ENCODE results near the gene AHNAK. TPM values are rescaled to one million over a fixed set of nuclear protein-coding genes. Genes with fewer than 3 reads are reported as not detected.

The AHNAK gene
- total and polyA plus RNA-seq, 3 donors from 2014 or later = 95.8 to 148 (median 137) TPM

- H3K27me3 ChIP-seq = no peaks in the 10 kb centered on the region
- no peaks in the 10 kb centered on the region for H3K4me1 ChIP-seq
- 56 to 67% methylated on average over 7 of the region's 7 CpGs for WGBS, 2 donors
- DNase-seq = peak; percentile 43
- H3K27ac ChIP-seq = peak overlapping the region in 1 of 2 donors; percentile 28
- no peaks in the 10 kb centered on the region for H3K9me3 ChIP-seq
- TF ChIP-seq POLR2A (IDR thresholded peaks at IDR 0.05) = no peak
- TF ChIP-seq CTCF (IDR thresholded peaks at IDR 0.05) = no peak
- intact Hi-C loops (cut with DNase I; ENCODE audit: low total_unique reads) = no loop called here
- no peaks in the 10 kb centered on the region for H3K36me3 ChIP-seq (ENCODE audit: low read depth, missing control alignments)
- no peak overlapping the region for H3K4me3 ChIP-seq
Observed at GRCh38 chr11:62479631-62480201, 66.9 kb downstream of the AHNAK start.

- 88 to 92% methylated on average over 4 to 5 of the region's 5 CpGs for WGBS, 2 donors
- intact Hi-C loops (cut with DNase I; ENCODE audit: low total_unique reads) = no loop called here
- Histone ChIP-seq H3K4me1 (no peaks in the 10 kb centered on the region), H3K4me3 (no peak overlapping the region), H3K27me3 (no peaks in the 10 kb centered on the region), H3K9me3 (no peaks in the 10 kb centered on the region), H3K36me3 (ENCODE audit: low read depth, missing control alignments) (no peaks in the 10 kb centered on the region), H3K27ac (no peak overlapping the region)
- no peak for DNase-seq
- TF ChIP-seq CTCF (IDR thresholded peaks at IDR 0.05) (no peak), POLR2A (IDR thresholded peaks at IDR 0.05) (no peak)
Observed at GRCh38 chr11:62477927-62478326, 68.7 kb downstream of the AHNAK start.

- intact Hi-C loops (cut with DNase I; ENCODE audit: low total_unique reads) = no loop called here
- TF ChIP-seq POLR2A (IDR thresholded peaks at IDR 0.05) = no peak
- TF ChIP-seq CTCF (IDR thresholded peaks at IDR 0.05) = no peak
- DNase-seq = no peak
Observed at GRCh38 chr11:62472063-62472884, 74.3 kb downstream of the AHNAK start.

GRCh38 chr11:62471603-62472002 lies 75.0 kb downstream of the AHNAK start:
- 92 to 93% methylated on average over 7 of the region's 7 CpGs for WGBS, 2 donors
- DNase-seq = no peak
- H3K27ac ChIP-seq = no peak overlapping the region
- no peak overlapping the region for H3K4me3 ChIP-seq
- no peaks in the 10 kb centered on the region for H3K36me3 ChIP-seq (ENCODE audit: low read depth, missing control alignments)
- no peaks in the 10 kb centered on the region for H3K27me3 ChIP-seq
- no peaks in the 10 kb centered on the region for H3K9me3 ChIP-seq
- intact Hi-C loops (cut with DNase I; ENCODE audit: low total_unique reads) = no loop called here
- TF ChIP-seq POLR2A (IDR thresholded peaks at IDR 0.05) = no peak
- TF ChIP-seq CTCF (IDR thresholded peaks at IDR 0.05) = no peak
- no peaks in the 10 kb centered on the region for H3K4me1 ChIP-seq

More at GRCh38 chr11:62472063-62472884, 74.3 kb downstream of the AHNAK start:
- WGBS, 2 donors = 86 to 90% methylated on average over 9 of the region's 9 CpGs
- Histone ChIP-seq H3K36me3 (ENCODE audit: low read depth, missing control alignments) (no peaks in the 10 kb centered on the region), H3K9me3 (no peaks in the 10 kb centered on the region), H3K4me3 (no peak overlapping the region), H3K27me3 (no peaks in the 10 kb centered on the region), H3K4me1 (no peaks in the 10 kb centered on the region), H3K27ac (no peak overlapping the region)
